ENCODE results near the gene FAM168A.
"Not testable (repeated sequence)": the region's sequence is repeated elsewhere in the genome, so short reads cannot be mapped to it uniquely, and the experiment has no call there.

Gene FAM168A

DNA sequence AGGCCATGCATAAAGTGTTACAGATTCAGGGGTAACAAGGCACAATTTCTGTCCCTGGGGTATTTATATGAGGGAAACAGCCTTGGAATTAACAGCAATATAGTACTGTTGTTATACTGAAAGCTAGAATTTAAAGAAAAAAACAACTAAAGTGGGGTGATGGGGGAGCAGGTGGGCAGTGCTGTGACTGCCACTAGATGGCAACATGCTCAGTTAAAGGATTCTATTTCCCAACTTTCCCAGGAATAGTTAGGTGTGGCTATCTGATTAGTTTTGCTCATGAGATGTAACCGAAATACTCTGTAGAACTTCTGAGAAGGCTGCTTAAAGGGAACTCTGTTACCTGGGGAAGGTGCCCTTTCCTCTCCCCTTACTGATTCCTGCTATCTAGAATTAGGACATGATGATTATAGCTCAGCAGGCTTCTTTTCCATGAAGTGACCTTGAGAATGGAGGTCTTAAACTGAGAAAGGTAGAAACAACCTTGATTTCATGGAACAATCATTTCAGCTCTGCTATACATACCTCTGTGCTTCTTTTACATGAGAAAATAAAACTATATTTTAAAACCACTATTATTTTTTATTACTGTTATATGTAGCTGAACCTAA, 119.1 kb downstream of the FAM168A start:
- H3K27me3 ChIP-seq (replicated peaks; ENCODE audit: control insufficient read depth, insufficient read depth, low read length, poor library complexity, severe bottlenecking): no peaks in the 10 kb centered on the region
- H3K9me3 ChIP-seq (ENCODE audit: control insufficient read depth, low read length): no peaks in the 10 kb centered on the region
- H3K36me3 ChIP-seq (ENCODE audit: control insufficient read depth, insufficient read depth, low read length): no peaks in the 10 kb centered on the region
- no peaks in the 10 kb centered on the region for H3K4me1 ChIP-seq (ENCODE audit: control insufficient read depth, insufficient read depth, low read length, poor library complexity, severe bottlenecking)
- no peak overlapping the region for H3K4me3 ChIP-seq (ENCODE audit: insufficient read depth, low read depth, low read length, poor library complexity, severe bottlenecking)
- no peak overlapping the region for H3K27ac ChIP-seq (ENCODE audit: insufficient read depth, low read length, poor library complexity, severe bottlenecking)
- DNase-seq: no peak

DNA sequence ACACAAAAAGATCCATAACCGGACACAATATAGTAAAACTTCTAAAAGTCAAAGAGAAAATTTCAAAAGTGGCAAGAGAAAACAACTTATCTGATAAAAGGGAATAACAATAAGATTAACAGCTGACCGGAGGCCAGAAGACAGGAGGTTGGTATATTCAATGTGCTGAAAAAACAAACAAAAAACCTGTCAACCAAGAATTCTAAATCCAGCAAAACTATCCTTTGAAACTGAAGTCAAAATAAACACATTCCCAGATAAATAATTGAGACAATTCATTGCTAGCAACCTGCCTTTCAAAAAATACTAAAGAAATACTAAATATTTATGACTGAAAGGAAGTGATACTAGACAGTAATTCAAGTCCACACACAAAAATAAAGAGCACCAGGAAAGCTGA, 120.4 kb downstream of the FAM168A start:
- Histone ChIP-seq H3K36me3 (ENCODE audit: control insufficient read depth, insufficient read depth, low read length) (no peaks in the 10 kb centered on the region), H3K9me3 (ENCODE audit: control insufficient read depth, low read length) (no peaks in the 10 kb centered on the region), H3K27ac (ENCODE audit: insufficient read depth, low read length, poor library complexity, severe bottlenecking) (no peak overlapping the region), H3K4me3 (ENCODE audit: insufficient read depth, low read depth, low read length, poor library complexity, severe bottlenecking) (no peak overlapping the region), H3K27me3 (replicated peaks; ENCODE audit: control insufficient read depth, insufficient read depth, low read length, poor library complexity, severe bottlenecking) (no peaks in the 10 kb centered on the region), H3K4me1 (ENCODE audit: control insufficient read depth, insufficient read depth, low read length, poor library complexity, severe bottlenecking) (no peaks in the 10 kb centered on the region)
- DNase-seq: no peak

DNA sequence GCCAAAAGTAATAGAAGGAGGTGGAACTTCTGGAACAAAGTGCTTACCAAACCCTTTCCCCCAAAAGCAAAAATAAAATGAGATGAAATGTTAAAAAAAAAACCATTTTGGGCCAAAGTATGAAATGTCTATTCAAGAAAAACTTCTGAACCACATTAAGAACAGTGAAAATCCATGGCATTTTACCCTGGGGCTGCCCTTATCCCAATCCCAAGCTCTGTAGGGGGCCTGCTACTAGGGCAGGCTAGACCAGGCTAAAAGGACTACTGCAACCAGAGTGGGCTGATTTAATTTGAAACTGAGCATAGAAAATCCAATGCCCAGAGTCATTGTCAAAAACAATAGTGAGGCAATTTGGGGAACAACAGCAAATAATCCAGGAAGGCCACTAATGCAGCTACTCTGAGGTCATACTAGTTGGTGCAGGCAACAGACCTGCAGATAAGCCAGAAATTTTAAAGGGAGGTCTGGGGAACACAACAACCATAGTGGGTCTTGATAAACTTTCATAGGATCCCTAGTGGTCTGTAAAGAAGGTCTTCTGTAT, 122.3 kb downstream of the FAM168A start:
- no peak for DNase-seq
- no peaks in the 10 kb centered on the region for H3K4me1 ChIP-seq (ENCODE audit: control insufficient read depth, insufficient read depth, low read length, poor library complexity, severe bottlenecking)
- H3K27me3 ChIP-seq (replicated peaks; ENCODE audit: control insufficient read depth, insufficient read depth, low read length, poor library complexity, severe bottlenecking): no peaks in the 10 kb centered on the region
- no peak overlapping the region for H3K27ac ChIP-seq (ENCODE audit: insufficient read depth, low read length, poor library complexity, severe bottlenecking)
- no peak overlapping the region for H3K4me3 ChIP-seq (ENCODE audit: insufficient read depth, low read depth, low read length, poor library complexity, severe bottlenecking)
- no peaks in the 10 kb centered on the region for H3K36me3 ChIP-seq (ENCODE audit: control insufficient read depth, insufficient read depth, low read length)
- no peaks in the 10 kb centered on the region for H3K9me3 ChIP-seq (ENCODE audit: control insufficient read depth, low read length)

DNA sequence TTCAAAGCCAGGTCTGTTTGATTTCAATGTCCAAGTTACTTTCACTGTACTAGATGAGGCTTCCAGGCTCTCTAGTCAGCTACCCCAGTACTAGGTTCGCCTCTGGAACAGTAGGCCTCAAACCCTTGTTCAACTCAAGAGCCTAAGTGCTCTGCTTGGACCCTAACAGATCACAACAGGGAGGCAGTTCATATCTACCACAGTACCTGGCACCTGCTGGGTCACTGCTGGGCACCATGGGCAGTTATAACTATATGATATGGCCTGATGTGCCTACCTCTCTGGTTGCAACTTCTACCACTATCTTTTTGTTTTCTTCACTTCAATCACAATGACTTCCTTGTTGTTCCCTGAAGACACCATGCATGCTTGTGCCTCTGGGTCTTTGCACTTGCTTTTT, 124.7 kb downstream of the FAM168A start:
- Histone ChIP-seq H3K36me3 (ENCODE audit: control insufficient read depth, insufficient read depth, low read length) (no peaks in the 10 kb centered on the region), H3K27ac (ENCODE audit: insufficient read depth, low read length, poor library complexity, severe bottlenecking) (no peak overlapping the region), H3K4me1 (ENCODE audit: control insufficient read depth, insufficient read depth, low read length, poor library complexity, severe bottlenecking) (no peaks in the 10 kb centered on the region), H3K4me3 (ENCODE audit: insufficient read depth, low read depth, low read length, poor library complexity, severe bottlenecking) (no peak overlapping the region), H3K9me3 (ENCODE audit: control insufficient read depth, low read length) (no peaks in the 10 kb centered on the region), H3K27me3 (replicated peaks; ENCODE audit: control insufficient read depth, insufficient read depth, low read length, poor library complexity, severe bottlenecking) (no peaks in the 10 kb centered on the region)
- no peak for DNase-seq

DNA sequence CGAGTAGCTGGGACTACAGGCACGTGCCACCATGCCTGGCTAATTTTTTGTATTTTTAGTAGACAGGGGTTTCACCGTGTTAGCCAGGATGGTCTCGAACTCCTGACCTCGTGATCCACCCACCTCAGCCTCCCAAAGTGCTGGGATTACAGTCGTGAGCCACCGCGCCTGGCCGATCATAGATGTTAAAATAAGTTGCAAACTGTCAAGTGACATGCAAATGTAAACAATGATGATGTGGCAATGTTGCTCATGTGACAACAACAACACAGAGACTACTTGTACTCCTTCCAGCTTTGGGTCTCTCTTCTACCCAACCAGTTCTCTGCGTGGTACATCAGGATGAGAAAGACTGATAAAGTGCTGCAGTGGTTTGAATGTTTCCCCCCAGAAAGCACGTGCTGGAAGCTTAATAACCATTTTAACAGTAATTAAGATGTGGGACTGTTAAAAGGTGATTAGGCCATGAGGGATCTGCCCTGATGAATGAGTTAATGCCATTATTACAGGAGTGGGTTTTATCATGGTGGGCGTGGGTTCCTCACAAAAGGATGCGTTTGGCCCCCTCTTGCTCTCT, 127.8 kb downstream of the FAM168A start:
- not testable (repeated sequence) for H3K27ac ChIP-seq (ENCODE audit: insufficient read depth, low read length, poor library complexity, severe bottlenecking); H3K36me3 ChIP-seq (ENCODE audit: control insufficient read depth, insufficient read depth, low read length); H3K4me1 ChIP-seq (ENCODE audit: control insufficient read depth, insufficient read depth, low read length, poor library complexity, severe bottlenecking); H3K27me3 ChIP-seq (replicated peaks; ENCODE audit: control insufficient read depth, insufficient read depth, low read length, poor library complexity, severe bottlenecking); DNase-seq; H3K4me3 ChIP-seq (ENCODE audit: insufficient read depth, low read depth, low read length, poor library complexity, severe bottlenecking); H3K9me3 ChIP-seq (ENCODE audit: control insufficient read depth, low read length)

DNA sequence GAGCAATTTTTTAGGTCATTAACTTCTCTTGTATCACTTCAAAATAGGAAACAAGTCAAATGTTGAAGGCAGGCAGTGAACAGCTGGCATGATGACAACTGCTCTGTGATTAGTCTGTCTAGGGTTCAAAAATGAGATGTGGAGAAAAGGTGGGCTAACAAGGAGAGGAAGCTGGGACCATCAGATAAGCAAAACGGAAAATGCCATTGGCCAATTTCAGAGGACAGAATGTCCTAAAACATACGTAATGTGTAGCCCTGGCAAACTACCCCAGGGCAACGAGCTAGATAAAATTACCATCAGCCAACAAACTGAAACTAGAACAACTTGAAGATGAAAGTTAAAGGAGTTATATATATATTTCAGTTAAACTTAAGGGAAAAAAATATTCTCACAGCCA, 128.5 kb downstream of the FAM168A start:
- DNase-seq: no peak

DNA sequence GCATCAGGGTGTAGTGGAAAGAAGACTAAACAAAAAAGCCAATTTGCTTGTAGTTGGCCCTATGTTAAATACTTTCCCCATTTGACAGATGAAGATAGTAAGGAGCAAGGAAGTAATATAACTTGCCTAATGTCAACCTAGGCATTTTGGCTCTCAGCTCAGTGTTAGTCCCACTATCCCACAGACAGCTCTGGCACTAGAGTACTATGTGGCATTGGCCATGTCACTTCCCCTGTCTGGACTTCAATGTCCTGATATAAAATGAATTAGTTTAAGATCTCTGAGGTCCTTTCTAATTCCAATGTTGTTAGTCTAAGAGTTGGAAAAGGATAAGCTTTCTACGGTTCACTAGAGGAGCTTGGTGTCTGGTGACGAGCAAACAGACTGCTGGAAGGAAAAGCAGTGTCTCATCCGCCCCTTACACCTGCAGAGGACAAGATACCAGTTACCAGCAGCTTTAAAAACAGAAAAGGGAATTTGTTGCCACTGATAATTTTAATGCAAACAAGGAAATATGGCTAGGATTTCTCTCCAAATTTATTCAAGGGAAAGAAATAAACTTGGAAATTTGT, 129.2 kb downstream of the FAM168A start:
- H3K27me3 ChIP-seq (replicated peaks; ENCODE audit: control insufficient read depth, insufficient read depth, low read length, poor library complexity, severe bottlenecking): no peaks in the 10 kb centered on the region
- no peaks in the 10 kb centered on the region for H3K4me1 ChIP-seq (ENCODE audit: control insufficient read depth, insufficient read depth, low read length, poor library complexity, severe bottlenecking)
- no peaks in the 10 kb centered on the region for H3K36me3 ChIP-seq (ENCODE audit: control insufficient read depth, insufficient read depth, low read length)
- H3K27ac ChIP-seq (ENCODE audit: insufficient read depth, low read length, poor library complexity, severe bottlenecking): no peak overlapping the region
- no peak overlapping the region for H3K4me3 ChIP-seq (ENCODE audit: insufficient read depth, low read depth, low read length, poor library complexity, severe bottlenecking)
- DNase-seq: no peak
- H3K9me3 ChIP-seq (ENCODE audit: control insufficient read depth, low read length): no peaks in the 10 kb centered on the region

More for the DNA sequence above, 128.5 kb downstream of the FAM168A start:
- Histone ChIP-seq H3K27me3 (replicated peaks; ENCODE audit: control insufficient read depth, insufficient read depth, low read length, poor library complexity, severe bottlenecking) (no peaks in the 10 kb centered on the region), H3K4me1 (ENCODE audit: control insufficient read depth, insufficient read depth, low read length, poor library complexity, severe bottlenecking) (no peaks in the 10 kb centered on the region), H3K27ac (ENCODE audit: insufficient read depth, low read length, poor library complexity, severe bottlenecking) (no peak overlapping the region), H3K36me3 (ENCODE audit: control insufficient read depth, insufficient read depth, low read length) (no peaks in the 10 kb centered on the region), H3K9me3 (ENCODE audit: control insufficient read depth, low read length) (no peaks in the 10 kb centered on the region), H3K4me3 (ENCODE audit: insufficient read depth, low read depth, low read length, poor library complexity, severe bottlenecking) (no peak overlapping the region)

DNA sequence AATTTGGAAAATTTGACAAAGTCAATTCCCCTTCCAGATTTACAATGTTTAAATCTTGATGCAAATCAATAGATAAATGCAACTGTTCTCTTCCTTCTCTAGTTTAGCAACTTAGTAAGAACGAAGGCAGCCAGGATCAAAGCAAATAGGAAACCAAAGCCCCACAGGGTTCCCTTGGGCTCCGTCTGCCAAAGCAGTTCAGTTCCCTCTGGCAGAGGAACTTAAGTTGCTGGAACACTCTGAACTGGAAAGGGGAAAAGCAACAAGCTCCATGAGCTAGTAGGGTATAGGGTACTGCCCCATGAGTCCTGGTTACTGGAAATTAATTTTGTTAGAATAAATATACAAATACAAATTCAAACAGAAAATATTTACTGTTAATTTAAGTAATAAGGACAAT, 130.4 kb downstream of the FAM168A start:
- no peak overlapping the region for H3K4me3 ChIP-seq (ENCODE audit: insufficient read depth, low read depth, low read length, poor library complexity, severe bottlenecking)
- no peak for DNase-seq
- H3K27me3 ChIP-seq (replicated peaks; ENCODE audit: control insufficient read depth, insufficient read depth, low read length, poor library complexity, severe bottlenecking): no peaks in the 10 kb centered on the region
- H3K4me1 ChIP-seq (ENCODE audit: control insufficient read depth, insufficient read depth, low read length, poor library complexity, severe bottlenecking): no peaks in the 10 kb centered on the region
- H3K9me3 ChIP-seq (ENCODE audit: control insufficient read depth, low read length): no peaks in the 10 kb centered on the region
- no peak overlapping the region for H3K27ac ChIP-seq (ENCODE audit: insufficient read depth, low read length, poor library complexity, severe bottlenecking)
- no peaks in the 10 kb centered on the region for H3K36me3 ChIP-seq (ENCODE audit: control insufficient read depth, insufficient read depth, low read length)

DNA sequence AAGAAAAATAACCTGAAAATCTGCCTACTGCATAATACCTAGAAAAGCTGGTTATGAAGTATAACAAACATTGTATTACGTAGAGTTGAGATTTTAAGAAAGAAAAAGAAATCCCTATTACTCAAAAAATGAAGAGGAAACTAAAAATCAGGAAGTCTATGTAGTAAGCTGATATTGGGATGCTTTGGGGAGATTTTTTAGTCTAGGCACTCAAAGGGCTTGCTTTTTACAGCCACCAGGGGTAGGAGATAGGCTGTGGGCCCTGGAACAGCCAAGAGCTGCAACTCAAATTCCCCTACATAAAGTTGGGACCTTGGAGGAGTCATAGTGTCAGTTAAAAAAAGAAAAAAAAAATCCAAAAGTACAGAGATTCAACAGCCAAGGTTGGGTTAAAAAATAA, 131.3 kb downstream of the FAM168A start:
- DNase-seq: no peak
- no peak overlapping the region for H3K27ac ChIP-seq (ENCODE audit: insufficient read depth, low read length, poor library complexity, severe bottlenecking)
- H3K36me3 ChIP-seq (ENCODE audit: control insufficient read depth, insufficient read depth, low read length): no peaks in the 10 kb centered on the region
- H3K9me3 ChIP-seq (ENCODE audit: control insufficient read depth, low read length): no peaks in the 10 kb centered on the region
- no peaks in the 10 kb centered on the region for H3K4me1 ChIP-seq (ENCODE audit: control insufficient read depth, insufficient read depth, low read length, poor library complexity, severe bottlenecking)
- no peaks in the 10 kb centered on the region for H3K27me3 ChIP-seq (replicated peaks; ENCODE audit: control insufficient read depth, insufficient read depth, low read length, poor library complexity, severe bottlenecking)
- no peak overlapping the region for H3K4me3 ChIP-seq (ENCODE audit: insufficient read depth, low read depth, low read length, poor library complexity, severe bottlenecking)

DNA sequence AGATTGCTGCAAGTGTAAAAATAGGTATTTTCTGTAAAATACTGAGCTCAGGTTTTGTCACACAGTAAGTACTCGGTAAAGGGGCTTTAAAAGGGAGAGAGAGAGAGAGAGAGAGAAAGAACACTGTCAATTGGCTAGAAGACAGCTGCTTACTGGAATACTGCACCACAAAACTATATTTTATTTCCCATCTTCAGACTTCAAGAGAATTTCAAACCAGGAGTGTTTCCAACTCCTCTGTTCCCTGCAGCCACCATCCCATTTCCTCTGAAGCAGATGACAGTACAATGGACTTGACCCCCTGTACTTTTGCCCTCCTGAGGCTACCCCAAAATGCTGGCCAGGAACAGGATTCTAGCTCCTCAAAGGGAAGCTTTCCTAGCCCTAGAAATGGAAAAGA, 132.0 kb downstream of the FAM168A start:
- Histone ChIP-seq H3K27ac (ENCODE audit: insufficient read depth, low read length, poor library complexity, severe bottlenecking) (no peak overlapping the region), H3K4me1 (ENCODE audit: control insufficient read depth, insufficient read depth, low read length, poor library complexity, severe bottlenecking) (no peaks in the 10 kb centered on the region), H3K27me3 (replicated peaks; ENCODE audit: control insufficient read depth, insufficient read depth, low read length, poor library complexity, severe bottlenecking) (no peaks in the 10 kb centered on the region), H3K4me3 (ENCODE audit: insufficient read depth, low read depth, low read length, poor library complexity, severe bottlenecking) (no peak overlapping the region), H3K9me3 (ENCODE audit: control insufficient read depth, low read length) (no peaks in the 10 kb centered on the region), H3K36me3 (ENCODE audit: control insufficient read depth, insufficient read depth, low read length) (no peaks in the 10 kb centered on the region)
- DNase-seq: no peak
